ENCODE measurements around the gene ADGRG2. TPM values are rescaled to one million over a fixed set of nuclear protein-coding genes. Genes with fewer than 3 reads are reported as not detected.

The ADGRG2 gene
- total RNA-seq, 2 donors from 2014 or later: 1.9 to 3.7 TPM

DNA sequence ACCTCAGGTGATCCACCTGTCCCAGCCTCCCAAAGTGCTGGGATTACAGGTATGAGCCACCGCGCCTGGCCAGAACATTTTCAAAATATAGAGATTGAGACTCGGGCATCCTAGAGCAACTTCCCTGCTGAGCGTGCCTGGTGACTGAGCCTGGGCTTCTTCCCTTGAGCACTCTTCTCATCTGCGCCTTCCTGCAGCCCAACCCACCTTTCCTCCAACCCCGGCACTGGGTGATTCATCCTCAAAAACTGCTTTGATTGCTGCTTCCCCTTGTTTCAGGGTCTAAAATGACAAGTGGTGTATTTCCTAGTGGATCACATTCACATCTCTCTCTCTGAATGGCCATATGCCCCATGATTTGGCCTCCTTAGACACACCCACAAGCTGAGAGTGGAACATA, 176.1 kb downstream of the ADGRG2 start:
- Histone ChIP-seq H3K36me3 (no peaks in the 10 kb centered on the region), H3K4me1 (ENCODE audit: control insufficient read depth in 1 of 2, low read depth in 2 of 2) (peaks cover 0 to 13% of the 10 kb centered on the region in 2 donors), H3K27ac (peak overlapping the region; percentile 7 to 26), H3K27me3 (replicated peaks; ENCODE audit: insufficient read depth) (no peaks in the 10 kb centered on the region), H3K9me3 (no peaks in the 10 kb centered on the region), H3K4me3 (no peak overlapping the region)
- TF ChIP-seq, protein P1, sequence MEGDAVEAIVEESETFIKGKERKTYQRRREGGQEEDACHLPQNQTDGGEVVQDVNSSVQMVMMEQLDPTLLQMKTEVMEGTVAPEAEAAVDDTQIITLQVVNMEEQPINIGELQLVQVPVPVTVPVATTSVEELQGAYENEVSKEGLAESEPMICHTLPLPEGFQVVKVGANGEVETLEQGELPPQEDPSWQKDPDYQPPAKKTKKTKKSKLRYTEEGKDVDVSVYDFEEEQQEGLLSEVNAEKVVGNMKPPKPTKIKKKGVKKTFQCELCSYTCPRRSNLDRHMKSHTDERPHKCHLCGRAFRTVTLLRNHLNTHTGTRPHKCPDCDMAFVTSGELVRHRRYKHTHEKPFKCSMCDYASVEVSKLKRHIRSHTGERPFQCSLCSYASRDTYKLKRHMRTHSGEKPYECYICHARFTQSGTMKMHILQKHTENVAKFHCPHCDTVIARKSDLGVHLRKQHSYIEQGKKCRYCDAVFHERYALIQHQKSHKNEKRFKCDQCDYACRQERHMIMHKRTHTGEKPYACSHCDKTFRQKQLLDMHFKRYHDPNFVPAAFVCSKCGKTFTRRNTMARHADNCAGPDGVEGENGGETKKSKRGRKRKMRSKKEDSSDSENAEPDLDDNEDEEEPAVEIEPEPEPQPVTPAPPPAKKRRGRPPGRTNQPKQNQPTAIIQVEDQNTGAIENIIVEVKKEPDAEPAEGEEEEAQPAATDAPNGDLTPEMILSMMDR (IDR thresholded peaks at IDR 0.05): no peak
- ATAC-seq (ENCODE audit: insufficient number of reproducible peaks, low FRiP score, low read depth): no peak
- DNase-seq (ENCODE audit: low spot score): no peak

DNA sequence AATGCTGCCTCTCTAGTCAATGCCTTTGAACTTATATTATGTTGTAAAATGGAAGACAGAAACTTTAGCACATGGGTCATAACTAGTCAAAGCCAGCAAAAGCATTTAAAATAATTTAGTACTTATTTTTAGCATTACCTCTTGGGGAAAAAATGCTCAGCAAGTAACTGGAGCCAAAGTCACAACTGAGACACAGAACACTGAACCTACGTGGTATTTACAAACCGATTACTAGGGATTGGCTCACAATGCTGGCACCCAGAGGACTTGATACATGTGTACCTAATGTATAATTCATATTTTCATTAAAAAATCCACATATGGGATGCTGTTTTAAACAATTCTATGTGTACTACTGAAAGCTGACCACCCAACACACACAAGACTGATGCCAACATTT, 176.8 kb downstream of the ADGRG2 start:
- H3K36me3 ChIP-seq: no peaks in the 10 kb centered on the region
- DNase-seq (ENCODE audit: low spot score) (no peak), ATAC-seq (ENCODE audit: insufficient number of reproducible peaks, low FRiP score, low read depth) (no peak)
- H3K4me1 ChIP-seq (ENCODE audit: control insufficient read depth in 1 of 2, low read depth in 2 of 2): peaks cover 0 to 13% of the 10 kb centered on the region in 2 donors
- no peak overlapping the region for H3K4me3 ChIP-seq
- TF ChIP-seq, protein P1 (IDR thresholded peaks at IDR 0.05): no peak
- H3K27ac ChIP-seq: peak overlapping the region; percentile 43 to 44
- no peaks in the 10 kb centered on the region for H3K27me3 ChIP-seq (replicated peaks; ENCODE audit: insufficient read depth)
- no peaks in the 10 kb centered on the region for H3K9me3 ChIP-seq

DNA sequence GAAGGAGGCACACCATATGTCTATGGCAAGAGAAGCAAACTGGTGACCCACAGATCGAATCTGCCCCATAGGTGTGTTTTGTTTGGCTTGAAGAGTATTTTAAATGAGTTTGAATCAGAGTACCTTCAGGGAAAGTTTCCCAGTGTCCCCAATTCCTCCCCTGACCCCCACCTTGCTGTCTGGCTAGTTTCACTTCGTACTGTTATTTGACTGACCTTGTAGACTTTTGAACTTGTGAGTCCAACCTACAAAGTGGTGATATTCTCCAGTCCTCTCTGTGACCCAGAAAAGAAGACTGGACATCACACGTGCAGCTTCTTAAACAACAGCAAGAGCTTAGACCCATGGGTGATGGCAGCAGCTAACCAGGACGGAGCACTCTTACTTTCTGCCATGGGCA, 177.8 kb downstream of the ADGRG2 start:
- TF ChIP-seq, protein P1 (IDR thresholded peaks at IDR 0.05): no peak
- ATAC-seq (ENCODE audit: insufficient number of reproducible peaks, low FRiP score, low read depth) (no peak), DNase-seq (ENCODE audit: low spot score) (no peak)
- Histone ChIP-seq H3K9me3 (no peaks in the 10 kb centered on the region), H3K27me3 (replicated peaks; ENCODE audit: insufficient read depth) (no peaks in the 10 kb centered on the region), H3K36me3 (no peaks in the 10 kb centered on the region), H3K27ac (peak overlapping the region; percentile 43 to 44), H3K4me3 (no peak overlapping the region), H3K4me1 (ENCODE audit: control insufficient read depth in 1 of 2, low read depth in 2 of 2) (peaks cover 0 to 13% of the 10 kb centered on the region in 2 donors)

DNA sequence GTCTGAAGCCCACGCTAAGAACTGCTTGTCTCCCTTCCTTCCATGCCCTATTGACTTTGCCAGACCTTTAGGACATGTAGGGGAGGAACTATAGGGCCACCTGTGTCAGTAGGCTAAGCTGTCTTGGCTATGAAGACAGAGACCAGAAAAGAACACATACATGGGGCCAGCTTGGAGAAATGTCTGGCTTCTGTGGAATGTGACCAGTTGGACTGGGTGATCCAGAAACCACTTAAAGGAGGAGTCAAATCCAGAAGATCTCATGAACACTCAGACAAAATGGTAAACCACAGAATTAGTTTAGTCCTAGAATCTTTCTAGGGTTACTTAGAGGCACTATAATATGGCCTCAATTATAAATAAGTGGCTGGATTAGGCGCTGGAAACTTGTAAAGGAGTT, 180.4 kb downstream of the ADGRG2 start:
- TF ChIP-seq, protein P1 (IDR thresholded peaks at IDR 0.05): no peak
- Histone ChIP-seq H3K4me3 (no peak overlapping the region), H3K27me3 (replicated peaks; ENCODE audit: insufficient read depth) (no peaks in the 10 kb centered on the region), H3K36me3 (no peaks in the 10 kb centered on the region), H3K9me3 (no peaks in the 10 kb centered on the region), H3K4me1 (ENCODE audit: control insufficient read depth in 1 of 2, low read depth in 2 of 2) (peaks cover 0 to 13% of the 10 kb centered on the region in 2 donors), H3K27ac (no peak overlapping the region)
- no peak for DNase-seq (ENCODE audit: low spot score)
- ATAC-seq (ENCODE audit: insufficient number of reproducible peaks, low FRiP score, low read depth): no peak

Other genes with a start within 250 kb of the ADGRG2 start
- gene PHKA2, start 138.4 kb downstream of the ADGRG2 start, total RNA-seq: 10 to 100 TPM; 26.5 to 28.3 TPM
- 100 to 1,000 TPM in 1 of 2 donors, 10 to 100 TPM in 1; 47.8 to 102 TPM for gene PDHA1, start 221.5 kb upstream of the ADGRG2 start, total RNA-seq